Spleen (tissue), 11 donors: ENCODE data around the gene TRIO. TPM values are rescaled to one million over a fixed set of nuclear protein-coding genes. Genes with fewer than 3 reads are reported as not detected.

ENCODE experiments used
- DNase-seq: peaks from one replicate; pipeline ENCODE4 v3.0.0-alpha.2; 2020
- H3K27ac ChIP-seq, 8 donors: fragments of 200-600 bp; sonication (generic) in 7 of 8; 1 replicate in 4 of 8; 2 replicates in 4 of 8; pipeline versions ENCODE4 v1.5.0 to v1.8.0; 2016 to 2021; ENCODE audit warnings: inconsistent platforms in 4 of 8, mild to moderate bottlenecking in 4 of 8, moderate library complexity in 1 of 8
- H3K27me3 ChIP-seq, 7 donors: fragments of 200-600 bp; sonication (generic) in 6 of 7; replicated peaks in 1 of 7; 1 replicate in 4 of 7; 2 replicates in 3 of 7; pipeline versions ENCODE4 v1.5.0 to v1.8.0; 2016 to 2021; ENCODE audit warnings: inconsistent platforms in 3 of 7, mild to moderate bottlenecking in 1 of 7
- H3K36me3 ChIP-seq, 6 donors: fragments of 200-600 bp; sonication (generic) in 5 of 6; 1 replicate in 4 of 6; 2 replicates in 2 of 6; pipeline versions ENCODE4 v1.5.0 to v1.8.0; 2016 to 2021; ENCODE audit warnings: inconsistent platforms in 2 of 6
- H3K4me1 ChIP-seq, 6 donors: fragments of 200-600 bp; sonication (generic) in 5 of 6; 1 replicate in 3 of 6; 2 replicates in 3 of 6; pipeline versions ENCODE4 v1.5.0 to v1.8.0; 2016 to 2021; ENCODE audit warnings: inconsistent platforms in 3 of 6
- H3K4me3 ChIP-seq, 8 donors: fragments of 200-600 bp; sonication (generic) in 7 of 8; 1 replicate in 4 of 8; 2 replicates in 4 of 8; pipeline versions ENCODE4 v1.5.0 to v1.8.0; 2016 to 2021; ENCODE audit warnings: inconsistent platforms in 4 of 8, mild to moderate bottlenecking in 4 of 8, moderate library complexity in 2 of 8
- H3K9me3 ChIP-seq, 8 donors: fragments of 200-600 bp; sonication (generic) in 7 of 8; 1 replicate in 4 of 8; 2 replicates in 4 of 8; pipeline versions ENCODE4 v1.5.0 to v1.8.0; 2016 to 2021; ENCODE audit warnings: inconsistent platforms in 4 of 8
- POLR2A ChIP-seq, 3 donors: fragments of 450-650 bp; IDR thresholded peaks; one replicate each; pipeline ENCODE4 v1.5.1; 2017; ENCODE audit warnings: antibody characterized with exemption in 3 of 3, mild to moderate bottlenecking in 1 of 3
- POLR2AphosphoS5 ChIP-seq, 3 donors: sonication (generic); formaldehyde crosslinking; IDR thresholded peaks; one replicate each; pipeline ENCODE4 v1.5.1; 2017; ENCODE audit warnings: antibody characterized with exemption in 3 of 3
- WGBS, 5 donors: extraction: QIAGEN DNeasy Blood & Tissue Kit in 3 of 5; methylation state at CpG; one replicate each; pipeline versions ENCODE4 v1.1.5 to v1.1.7; 2013 to 2018; 5-methylcytosine and 5-hydroxymethylcytosine counted together
- intact Hi-C: fragments of 100-400 bp; cut with DNase I; formaldehyde crosslinking; loops from one replicate; pipeline ENCODE4 v1.15.0; 2023; ENCODE audit warnings: low total_unique reads
- polyA plus RNA-seq, 3 donors: library from polyadenylated mRNA; stranded (reverse); fragments of 200-250 nt; gene quantifications; one replicate each; pipeline ENCODE4 v1.2.1, GENCODE V29; 2013
- total RNA-seq, 7 donors: library from RNA; depleted of rRNA in 3 of 7; stranded (reverse); fragments of >200 nt in 3 of 7; fragmentation: NEBNext Ultra II Directional in 4 of 7; extraction: Animal tissue kit (Norgen Biotek cat#: 25700) in 4 of 7; gene quantifications; one replicate each; pipeline versions ENCODE4 v1.1.0 to v1.2.1, GENCODE V29; 2016 to 2021
- TF ChIP-seq, protein P1 (sequence below), 11 experiments: fragments of 200-600 bp in 7 of 11; fragments of 450-650 bp in 4 of 11; sonication (generic) in 4 of 11; IDR thresholded peaks in 8 of 11; conservative IDR thresholded peaks in 3 of 11; 1 replicate in 7 of 11; 2 replicates in 4 of 11; pipeline versions ENCODE4 v1.4.0 to v1.8.0; 2016 to 2021; ENCODE audit warnings: antibody characterized with exemption in 11 of 11, inconsistent platforms in 4 of 11, mild to moderate bottlenecking in 1 of 11
- donor health status: healthy with polysubstance abuse.
- donor health status: DM: no; HTN: no; CAD: no; lungs with moderate emphysema.
- donor health status: DM: no; HTN: no; CAD: no.
- donor health status: Bipolar disorder and iron deficiency.
- donor health status: healthy.
- donor health status: DM: no; HTN: no; CAD: no.
- donor health status: DM: yes; HTN: yes; CAD: no.

Gene TRIO
- total and polyA plus RNA-seq, 10 donors: 21.5 to 280 (median 190) TPM

- H3K4me1 ChIP-seq: no peaks in the 10 kb centered on the region
- intact Hi-C loops: no loop called here
- 87 to 100% (median 100%) methylated on average over 1 of the region's 1 CpG for WGBS, 5 donors
Measured at GRCh38 chr5:14135621-14136020, 7.5 kb upstream of the TRIO start.

DNA sequence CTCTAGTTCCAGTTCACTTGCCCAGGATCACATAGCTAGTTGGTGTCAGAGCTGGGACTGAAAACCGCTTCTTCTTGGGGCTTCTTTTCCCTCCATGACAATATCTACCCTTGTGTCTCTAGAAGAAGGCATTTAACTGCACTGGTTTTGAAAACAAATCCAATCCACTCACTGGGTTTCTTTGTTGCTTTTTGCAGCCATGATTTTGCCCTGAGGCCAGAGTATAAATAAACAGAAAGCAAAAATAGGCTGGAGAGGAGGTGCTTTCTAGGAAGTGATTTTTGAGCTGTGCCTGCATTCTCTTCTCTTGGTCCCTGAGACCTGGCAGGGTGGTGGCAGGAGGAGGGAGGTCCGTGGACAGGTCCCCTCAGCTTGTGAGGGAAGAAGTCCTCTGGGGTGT is 6.9 kb upstream of the TRIO start:
- H3K4me3 ChIP-seq: no peak overlapping the region
- intact Hi-C loops: no loop called here
- TF ChIP-seq POLR2AphosphoS5 (IDR thresholded peaks at IDR 0.05) (no peak), POLR2A (IDR thresholded peaks at IDR 0.05) (no peak)
- TF ChIP-seq, protein P1, sequence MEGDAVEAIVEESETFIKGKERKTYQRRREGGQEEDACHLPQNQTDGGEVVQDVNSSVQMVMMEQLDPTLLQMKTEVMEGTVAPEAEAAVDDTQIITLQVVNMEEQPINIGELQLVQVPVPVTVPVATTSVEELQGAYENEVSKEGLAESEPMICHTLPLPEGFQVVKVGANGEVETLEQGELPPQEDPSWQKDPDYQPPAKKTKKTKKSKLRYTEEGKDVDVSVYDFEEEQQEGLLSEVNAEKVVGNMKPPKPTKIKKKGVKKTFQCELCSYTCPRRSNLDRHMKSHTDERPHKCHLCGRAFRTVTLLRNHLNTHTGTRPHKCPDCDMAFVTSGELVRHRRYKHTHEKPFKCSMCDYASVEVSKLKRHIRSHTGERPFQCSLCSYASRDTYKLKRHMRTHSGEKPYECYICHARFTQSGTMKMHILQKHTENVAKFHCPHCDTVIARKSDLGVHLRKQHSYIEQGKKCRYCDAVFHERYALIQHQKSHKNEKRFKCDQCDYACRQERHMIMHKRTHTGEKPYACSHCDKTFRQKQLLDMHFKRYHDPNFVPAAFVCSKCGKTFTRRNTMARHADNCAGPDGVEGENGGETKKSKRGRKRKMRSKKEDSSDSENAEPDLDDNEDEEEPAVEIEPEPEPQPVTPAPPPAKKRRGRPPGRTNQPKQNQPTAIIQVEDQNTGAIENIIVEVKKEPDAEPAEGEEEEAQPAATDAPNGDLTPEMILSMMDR (IDR thresholded peaks at IDR 0.05 in 8 of 11, conservative IDR thresholded peaks at IDR 0.05 in 3 of 11): no peak
- H3K36me3 ChIP-seq: no peaks in the 10 kb centered on the region
- no peaks in the 10 kb centered on the region for H3K4me1 ChIP-seq
- WGBS, 5 donors: 73 to 94% (median 82%) methylated on average over 2 of the region's 2 CpGs
- peaks cover 0 to 3% (median 0%) of the 10 kb centered on the region in 7 donors for H3K27me3 ChIP-seq
- DNase-seq: no peak
- H3K9me3 ChIP-seq: peaks cover 0 to 19% (median 6%) of the 10 kb centered on the region in 8 donors
- H3K27ac ChIP-seq: no peak overlapping the region

More at GRCh38 chr5:14135621-14136020, 7.5 kb upstream of the TRIO start:
- Histone ChIP-seq H3K27ac (no peak overlapping the region), H3K4me3 (no peak overlapping the region), H3K36me3 (no peaks in the 10 kb centered on the region), H3K27me3 (peaks cover 0 to 3% (median 0%) of the 10 kb centered on the region in 7 donors), H3K9me3 (peaks cover 0 to 19% (median 6%) of the 10 kb centered on the region in 8 donors)
- TF ChIP-seq POLR2A (IDR thresholded peaks at IDR 0.05): no peak
- TF ChIP-seq, protein P1 (IDR thresholded peaks at IDR 0.05 in 8 of 11, conservative IDR thresholded peaks at IDR 0.05 in 3 of 11): no peak
- no peak for TF ChIP-seq POLR2AphosphoS5 (IDR thresholded peaks at IDR 0.05)
- DNase-seq: no peak

- peaks cover 0 to 19% (median 6%) of the 10 kb centered on the region in 8 donors for H3K9me3 ChIP-seq
- DNase-seq: no peak
- intact Hi-C loops: no loop called here
- TF ChIP-seq POLR2A (IDR thresholded peaks at IDR 0.05) (no peak), POLR2AphosphoS5 (IDR thresholded peaks at IDR 0.05) (no peak)
- TF ChIP-seq, protein P1 (IDR thresholded peaks at IDR 0.05 in 8 of 11, conservative IDR thresholded peaks at IDR 0.05 in 3 of 11): no peak
- 85 to 89% (median 87%) methylated on average over 11 of the region's 11 CpGs for WGBS, 5 donors
- H3K4me1 ChIP-seq: peaks cover 0 to 12% (median 6%) of the 10 kb centered on the region in 6 donors
- no peak overlapping the region for H3K27ac ChIP-seq
- no peaks in the 10 kb centered on the region for H3K36me3 ChIP-seq
- no peak overlapping the region for H3K4me3 ChIP-seq
- peaks cover 0 to 5% (median 0%) of the 10 kb centered on the region in 7 donors for H3K27me3 ChIP-seq
Measured at GRCh38 chr5:14138608-14139540, 4.3 kb upstream of the TRIO start.

- no peaks in the 10 kb centered on the region for H3K9me3 ChIP-seq
- peak overlapping the region in 1 of 8 donors; percentile 97 for H3K4me3 ChIP-seq
- H3K27ac ChIP-seq: peak overlapping the region in 2 of 8 donors; percentile 93 to 97
- peaks cover 5 to 40% (median 23%) of the 10 kb centered on the region in 6 donors for H3K4me1 ChIP-seq
- H3K27me3 ChIP-seq: peaks cover 0 to 15% (median 0%) of the 10 kb centered on the region in 7 donors
- no peaks in the 10 kb centered on the region for H3K36me3 ChIP-seq
- DNase-seq: no peak
- TF ChIP-seq, protein P1 (IDR thresholded peaks at IDR 0.05 in 8 of 11, conservative IDR thresholded peaks at IDR 0.05 in 3 of 11): no peak
- TF ChIP-seq POLR2AphosphoS5 (IDR thresholded peaks at IDR 0.05) (no peak), POLR2A (IDR thresholded peaks at IDR 0.05) (no peak)
- intact Hi-C loops: loop anchor here (10.0 kb wide), 2 partner anchors 83 to 123 kb away; no protein-coding TSS in a partner anchor
- 78 to 83% (median 81%) methylated on average over 3 of the region's 3 CpGs for WGBS, 5 donors
Measured at GRCh38 chr5:14141764-14142163, 1.4 kb upstream of the TRIO start.
